Hypothalamus (tissue), 51 donors: ENCODE results near the gene AGK.

Source experiments
- DNase-seq, 51 donors: peaks; one replicate each; lab custom pipeline; 2025; lab: John Stamatoyannopoulos, UW

The AGK gene

DNA sequence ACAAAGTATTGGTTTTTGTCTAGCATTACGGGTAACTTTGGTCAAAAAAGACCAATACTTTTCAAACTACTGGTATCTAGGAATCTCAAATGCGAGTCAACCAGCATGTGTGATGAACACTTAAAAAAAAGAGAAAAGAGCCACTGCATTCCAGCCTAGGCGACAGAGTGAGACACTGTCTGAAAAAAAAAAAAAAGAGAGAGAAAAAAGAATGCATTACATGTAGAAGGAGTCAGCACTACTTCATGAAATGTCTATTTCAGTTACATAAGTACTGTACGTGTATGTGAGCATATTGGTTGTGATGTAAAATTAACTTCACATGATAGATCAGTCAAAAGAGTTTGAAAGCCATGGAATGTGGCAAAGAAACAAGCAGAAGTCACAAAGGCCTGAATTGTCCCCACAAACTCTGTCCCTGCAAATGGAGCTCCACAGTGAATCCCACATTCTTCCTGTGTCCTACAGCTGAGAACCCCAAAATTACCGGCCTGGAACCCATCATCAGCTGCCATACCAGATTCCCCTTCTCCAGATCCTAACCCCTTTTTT is 149.2 kb downstream of the AGK start:
- peak in 2 of 51 donors; percentile 47 to 51 for DNase-seq

DNA sequence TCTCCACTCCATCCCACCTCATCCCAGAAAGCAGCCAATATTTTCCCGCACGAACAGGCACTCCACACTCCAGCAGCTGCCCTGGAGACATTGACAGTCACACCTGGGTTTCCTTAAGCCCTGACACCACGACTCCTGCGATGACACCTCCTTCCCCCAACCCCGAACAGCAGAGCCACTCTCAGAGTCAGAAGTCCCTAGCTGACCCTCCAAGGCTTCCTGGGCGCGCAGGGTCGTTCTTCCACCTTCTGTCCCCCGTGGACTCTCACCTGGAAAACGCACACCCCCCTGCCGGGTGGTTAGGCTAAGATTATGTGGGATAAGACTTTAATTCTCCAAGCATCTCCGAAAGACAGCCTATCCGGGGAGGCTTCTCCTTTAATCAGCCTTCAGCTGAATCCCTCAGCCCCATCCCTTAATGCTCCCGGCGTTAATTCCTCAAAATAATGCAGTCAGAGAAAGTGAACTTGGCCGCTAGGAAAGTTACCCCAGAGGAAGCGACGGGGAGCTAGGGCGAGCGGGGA is 149.7 kb downstream of the AGK start:
- peak in 6 of 51 donors; percentile 22 to 64 (median 53) for DNase-seq

DNA sequence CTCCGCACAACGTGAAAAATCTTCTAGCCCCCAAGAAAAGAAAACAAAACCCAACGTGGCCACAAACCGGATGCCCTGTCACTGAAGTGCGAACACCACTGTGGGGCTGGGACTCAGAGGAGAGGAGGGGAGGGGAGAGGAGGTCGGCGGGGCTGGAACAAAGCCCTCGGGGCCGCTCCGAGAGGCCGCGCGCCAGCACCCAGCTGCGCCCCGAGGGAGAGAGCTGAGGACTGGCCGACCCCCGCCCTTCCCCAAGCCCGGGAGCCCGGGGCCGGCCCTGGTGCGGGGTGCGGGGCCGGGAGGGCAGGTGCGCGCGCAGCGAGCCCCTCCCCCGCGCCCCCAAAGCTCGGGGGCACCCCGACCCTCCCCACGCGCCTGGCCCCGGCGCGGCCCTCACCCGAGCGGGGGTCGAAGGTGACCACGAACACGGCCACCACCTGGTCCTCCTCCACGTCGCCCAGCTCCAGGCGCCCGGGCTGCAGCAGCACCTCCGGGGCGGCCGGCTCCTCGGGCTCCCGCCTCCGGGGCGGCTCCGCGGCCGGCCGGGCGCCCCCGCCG is 150.4 kb downstream of the AGK start:
- DNase-seq, result peak in 31 of 51 donors; percentile 9 to 67 (median 42)

DNA sequence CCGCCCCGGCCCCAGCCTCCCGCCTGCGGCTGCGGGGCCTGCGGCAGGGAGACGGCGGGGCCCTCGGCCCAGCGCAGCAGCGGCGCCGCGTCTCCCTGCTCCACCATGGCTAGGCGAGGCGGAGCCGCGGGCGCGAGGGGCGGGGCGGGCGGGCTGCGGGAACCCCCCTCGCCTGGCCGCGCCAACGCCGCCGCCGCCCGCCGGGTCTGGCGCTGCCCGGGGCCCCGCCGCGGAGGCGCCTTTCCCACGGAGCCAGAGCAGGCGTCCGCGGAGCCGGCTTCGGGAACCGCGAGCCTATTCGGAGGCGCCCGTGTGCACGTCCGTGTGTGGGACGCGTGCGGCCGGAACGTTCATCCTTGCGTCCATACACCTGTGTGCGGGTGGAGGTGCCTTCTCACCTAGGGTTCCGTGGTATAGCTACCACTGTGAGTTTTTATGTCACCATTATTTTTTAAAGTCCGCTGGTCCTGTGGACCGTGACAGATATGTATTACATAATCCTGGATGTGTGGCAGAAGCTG is 150.9 kb downstream of the AGK start, which contains the start of gene DENND11:
DENND11 (minus strand) TSS at position 120 of the 521 bp plus-strand sequence; CDS start at position 107, 13 bp downstream.
- DNase-seq, result peak in 27 of 51 donors; percentile 5 to 71 (median 42)

DNA sequence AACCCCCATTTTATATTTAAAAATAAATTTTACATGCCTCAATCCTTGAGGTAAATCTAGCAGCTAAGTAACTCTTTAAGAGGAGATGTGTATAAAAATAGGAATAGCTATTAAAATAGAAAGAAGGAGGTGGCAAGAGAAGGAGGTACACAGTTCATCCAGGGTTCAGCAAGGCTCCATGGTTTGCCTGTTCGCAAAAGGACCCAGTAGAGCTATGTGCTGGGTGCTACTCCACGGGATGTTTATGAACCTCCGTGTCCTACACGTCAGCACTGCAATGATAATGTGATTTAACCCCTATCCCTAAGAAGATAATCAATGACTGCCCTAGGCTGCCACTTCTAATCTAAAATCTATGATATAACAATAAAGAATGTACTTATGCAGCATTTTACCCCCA is 151.7 kb downstream of the AGK start:
- no peak for DNase-seq

DNA sequence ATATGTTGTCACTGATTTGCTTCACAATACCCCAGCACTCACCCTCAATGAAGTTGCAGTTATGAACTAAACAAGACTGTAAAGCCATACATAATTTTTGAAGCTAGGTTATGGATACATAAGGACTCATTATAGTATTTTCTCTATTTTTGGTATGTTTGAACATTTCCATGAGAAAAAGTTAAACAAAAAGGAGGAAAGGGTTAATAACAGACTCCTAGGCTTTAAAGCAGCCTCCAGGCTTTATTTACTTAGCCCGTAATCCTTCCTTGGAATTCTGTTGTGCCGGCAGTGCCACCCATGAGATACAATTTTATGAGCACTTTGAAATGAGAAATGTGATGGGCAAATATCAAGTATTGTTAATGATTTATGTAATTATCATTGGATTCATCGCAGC is 152.9 kb downstream of the AGK start:
- DNase-seq, result no peak

DNA sequence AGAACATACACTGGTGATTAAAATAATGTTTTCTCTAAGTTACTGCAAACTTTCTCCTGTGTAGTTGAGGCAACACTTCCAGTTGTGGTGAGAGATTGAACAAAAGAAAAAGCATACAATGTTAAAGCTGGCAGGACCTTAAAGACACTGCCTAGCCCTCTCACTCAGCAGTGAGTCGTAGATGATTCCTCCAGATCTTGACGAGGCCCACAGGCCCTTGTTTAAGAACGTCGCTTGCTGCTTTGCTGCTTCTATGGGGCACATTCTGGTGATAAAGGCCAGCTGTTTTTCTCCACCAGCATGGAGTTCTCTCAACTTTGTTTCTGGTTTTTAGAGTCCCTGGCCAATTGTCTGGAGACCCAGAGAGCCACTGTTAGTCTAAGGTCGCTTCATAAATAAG is 153.5 kb downstream of the AGK start:
- no peak for DNase-seq
